Breast epithelium (tissue), 3 donors: ENCODE measurements around the gene NSG2.

Experiments used
- CTCF ChIP-seq, 3 donors: fragments of 450-650 bp; IDR thresholded peaks; one replicate each; pipeline ENCODE4 v1.5.1; 2016 to 2017; ENCODE audit warnings: antibody characterized with exemption in 3 of 3, mild to moderate bottlenecking in 3 of 3, moderate library complexity in 3 of 3
- POLR2A ChIP-seq: fragments of 450-650 bp; IDR thresholded peaks from one replicate; pipeline ENCODE4 v1.6.1; 2016; ENCODE audit warnings: antibody characterized with exemption, mild to moderate bottlenecking, moderate library complexity
- POLR2AphosphoS5 ChIP-seq, 3 donors: sonication (generic); formaldehyde crosslinking; IDR thresholded peaks; one replicate each; pipeline ENCODE4 v1.6.1; 2017; ENCODE audit warnings: antibody characterized with exemption in 3 of 3

DNA sequence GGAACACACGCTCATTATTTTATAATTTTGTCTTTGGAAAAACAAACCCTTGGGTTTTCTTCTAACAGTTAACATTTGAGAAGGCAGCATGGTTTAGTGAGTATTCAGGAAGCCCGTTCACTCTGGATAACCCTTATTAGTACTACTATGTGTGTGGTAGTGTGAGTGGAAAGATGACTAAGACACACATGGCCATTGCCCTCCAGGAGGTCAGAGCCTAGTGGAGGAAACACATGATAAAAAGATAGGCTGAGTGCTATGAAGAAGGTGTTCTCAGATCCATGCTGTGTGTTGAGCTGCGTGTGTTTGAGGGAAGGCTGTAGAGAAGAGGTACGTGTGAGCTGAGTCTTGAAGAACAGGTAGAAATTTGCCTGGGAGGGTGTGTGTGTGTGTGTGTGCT, 48.2 kb upstream of the NSG2 start:
- no peak for TF ChIP-seq CTCF (IDR thresholded peaks at IDR 0.05)
- no peak for TF ChIP-seq POLR2A
- TF ChIP-seq POLR2AphosphoS5 (IDR thresholded peaks at IDR 0.05), result no peak
